ENCODE data around the gene POMP.

The POMP gene, protein sequence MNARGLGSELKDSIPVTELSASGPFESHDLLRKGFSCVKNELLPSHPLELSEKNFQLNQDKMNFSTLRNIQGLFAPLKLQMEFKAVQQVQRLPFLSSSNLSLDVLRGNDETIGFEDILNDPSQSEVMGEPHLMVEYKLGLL

DNA sequence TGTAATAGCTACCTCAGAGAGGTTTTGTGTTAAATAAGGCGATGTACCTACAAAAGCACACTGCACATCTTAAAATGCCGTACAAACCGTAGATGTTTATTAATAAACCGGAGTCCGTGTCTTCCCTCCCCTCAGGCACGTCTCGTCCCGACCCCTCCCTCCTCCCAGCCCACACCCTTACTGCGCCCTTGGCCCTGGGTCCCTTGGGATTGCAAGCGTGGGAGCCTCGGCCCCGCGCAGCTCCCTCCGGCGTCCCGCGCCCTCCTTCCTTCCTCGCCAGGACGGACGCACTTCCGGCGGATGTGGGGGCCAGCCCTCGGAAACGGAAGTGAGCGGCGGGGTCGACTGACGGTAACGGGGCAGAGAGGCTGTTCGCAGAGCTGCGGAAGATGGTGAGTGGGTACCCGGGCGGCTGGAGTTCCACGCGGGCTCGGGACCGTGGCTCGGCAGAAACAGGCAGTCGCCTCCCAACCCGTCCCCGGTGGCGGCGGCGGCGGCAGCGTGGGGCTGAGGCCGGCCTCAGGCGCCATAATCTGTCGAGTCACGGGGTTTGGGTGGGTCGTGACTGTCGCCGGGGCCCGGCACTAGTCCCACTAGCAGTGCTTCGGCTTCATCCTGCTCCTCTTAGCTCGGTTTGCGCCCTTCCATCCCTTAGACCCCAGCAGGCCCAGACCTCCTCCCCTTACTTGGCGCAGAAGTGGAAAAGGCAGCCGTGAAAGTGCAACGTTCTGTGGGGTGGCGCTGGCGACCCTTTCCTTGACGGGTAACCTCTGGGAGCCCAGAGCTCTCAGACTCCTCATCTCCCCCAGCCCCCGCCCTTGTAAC, at the start of gene POMP:
Gene POMP (plus strand): TSS at position 335 of the 825 bp plus-strand sequence. CDS start 55 bp downstream, at position 390.
- no peak for FAIRE-seq

DNA sequence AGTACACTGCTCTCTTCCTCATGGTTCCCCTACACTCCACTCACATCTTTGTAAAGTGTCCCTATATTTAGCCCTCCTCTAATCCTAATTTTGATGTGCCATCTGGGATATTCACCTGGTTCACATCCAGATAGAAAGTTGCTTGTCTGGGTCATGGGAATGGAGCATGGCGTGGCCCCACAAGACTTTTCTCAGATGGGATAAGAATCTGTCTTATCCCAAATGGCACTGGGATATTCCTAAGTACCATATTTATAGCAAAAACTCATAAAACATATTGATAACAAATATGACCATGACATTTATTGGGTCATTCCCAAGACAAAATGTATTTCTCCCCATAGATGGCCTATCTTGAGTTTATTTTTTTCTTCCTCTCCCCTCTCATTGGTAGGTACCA, 49.5 kb upstream of the POMP start:
- FAIRE-seq: no peak

DNA sequence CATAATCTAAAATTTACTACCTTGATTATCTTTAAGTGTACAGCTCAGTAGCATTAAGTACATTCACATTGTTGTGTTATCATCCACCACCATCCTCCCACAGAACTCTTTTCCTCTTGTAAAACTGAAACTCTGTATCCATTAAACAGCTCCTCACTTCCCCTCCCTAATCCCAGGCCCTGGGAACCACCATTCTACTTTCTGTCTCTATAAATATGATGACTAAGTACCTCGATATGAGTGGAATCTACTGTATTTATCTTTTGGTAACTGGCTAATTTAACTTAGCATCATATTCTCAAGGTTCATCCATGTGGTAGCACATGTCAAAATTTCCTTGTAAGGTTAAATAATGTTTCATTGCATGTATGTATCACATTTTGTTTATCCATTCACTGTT, 49.0 kb upstream of the POMP start:
- FAIRE-seq: no peak

DNA sequence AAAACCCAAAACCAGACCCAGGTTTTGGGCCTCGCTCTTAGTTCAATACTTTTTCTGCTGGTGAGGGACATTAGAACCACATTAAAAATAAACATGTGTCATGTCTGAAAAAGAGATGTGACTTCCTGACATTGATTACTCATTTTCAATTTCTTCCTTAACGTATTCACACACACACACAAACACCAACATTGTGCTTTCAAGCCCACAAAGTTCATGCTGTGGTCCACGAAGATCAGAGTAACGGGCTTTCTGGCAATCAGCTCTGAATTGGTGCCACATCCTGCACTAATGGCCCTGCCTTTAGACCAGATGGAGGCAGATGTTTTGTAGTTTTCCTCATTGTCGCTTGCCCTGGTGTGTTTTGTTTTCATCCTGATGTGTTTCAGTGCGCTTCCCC, 47.9 kb upstream of the POMP start:
- FAIRE-seq: no peak

DNA sequence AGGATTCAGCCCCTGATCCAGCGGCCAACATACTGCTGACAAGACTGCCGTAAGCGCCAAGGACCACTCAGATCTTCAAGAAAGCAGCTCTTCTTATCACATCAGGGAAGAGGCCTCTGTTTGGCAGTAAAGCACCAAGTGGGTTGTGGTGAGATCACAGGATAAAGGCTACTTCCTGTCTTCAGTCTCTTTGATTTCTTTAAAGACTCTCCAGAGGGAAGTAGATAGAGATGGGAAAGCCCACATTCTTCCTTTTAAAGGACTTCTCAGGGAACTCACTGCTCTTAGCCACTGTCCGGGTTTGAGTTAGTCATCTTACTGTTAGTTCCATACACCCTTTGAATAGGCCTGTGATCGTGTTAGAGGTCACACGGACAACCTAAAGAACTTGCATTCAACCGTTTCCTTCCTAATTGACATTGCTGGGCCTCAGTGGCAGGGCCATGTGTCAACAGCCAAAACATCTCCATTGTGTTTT, 47.2 kb upstream of the POMP start:
- no peak for FAIRE-seq

DNA sequence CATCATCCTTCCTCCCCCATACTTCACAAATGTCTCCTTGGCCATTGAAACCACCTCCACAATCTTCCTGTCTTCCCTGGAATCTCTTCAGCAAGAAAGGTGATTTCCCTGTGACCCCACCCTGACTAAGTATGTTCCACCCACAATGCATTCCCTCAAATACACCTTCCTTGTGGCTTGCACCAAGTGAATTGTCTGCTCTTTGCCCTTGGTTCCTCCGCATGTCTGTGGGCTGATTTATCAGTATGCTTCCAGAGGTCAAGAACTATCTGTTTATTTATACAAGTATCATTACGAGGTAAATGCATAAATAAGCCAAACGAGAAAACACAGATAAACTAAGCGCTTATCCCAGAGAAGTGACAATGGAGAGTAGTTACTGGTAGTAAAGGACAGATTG, 45.4 kb upstream of the POMP start:
- no peak for FAIRE-seq

DNA sequence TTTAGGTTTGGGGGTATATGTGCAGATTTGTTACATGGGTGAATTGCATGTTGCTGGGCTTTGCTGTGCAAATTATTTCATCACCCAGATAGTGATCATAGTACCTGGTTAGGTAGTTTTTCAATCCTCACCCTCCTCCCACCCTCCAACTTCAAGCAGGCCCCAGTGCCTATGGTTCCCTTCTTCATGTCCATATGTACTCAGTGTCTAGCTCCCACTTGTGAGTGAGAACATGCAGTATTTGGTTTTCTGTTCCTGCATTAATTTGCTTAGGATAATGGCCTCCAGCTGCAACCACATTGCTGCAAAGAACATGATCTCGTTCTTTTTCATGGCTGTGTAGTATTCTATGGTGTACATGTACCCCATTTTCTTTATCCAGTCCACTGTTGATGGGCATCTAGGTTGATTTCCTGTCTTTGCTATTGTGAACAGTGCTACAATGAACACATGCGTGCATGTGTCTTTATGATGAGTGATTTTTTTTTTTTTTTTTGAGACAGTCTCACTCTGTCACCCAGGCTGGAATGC, 42.9 kb upstream of the POMP start:
- FAIRE-seq: no peak

DNA sequence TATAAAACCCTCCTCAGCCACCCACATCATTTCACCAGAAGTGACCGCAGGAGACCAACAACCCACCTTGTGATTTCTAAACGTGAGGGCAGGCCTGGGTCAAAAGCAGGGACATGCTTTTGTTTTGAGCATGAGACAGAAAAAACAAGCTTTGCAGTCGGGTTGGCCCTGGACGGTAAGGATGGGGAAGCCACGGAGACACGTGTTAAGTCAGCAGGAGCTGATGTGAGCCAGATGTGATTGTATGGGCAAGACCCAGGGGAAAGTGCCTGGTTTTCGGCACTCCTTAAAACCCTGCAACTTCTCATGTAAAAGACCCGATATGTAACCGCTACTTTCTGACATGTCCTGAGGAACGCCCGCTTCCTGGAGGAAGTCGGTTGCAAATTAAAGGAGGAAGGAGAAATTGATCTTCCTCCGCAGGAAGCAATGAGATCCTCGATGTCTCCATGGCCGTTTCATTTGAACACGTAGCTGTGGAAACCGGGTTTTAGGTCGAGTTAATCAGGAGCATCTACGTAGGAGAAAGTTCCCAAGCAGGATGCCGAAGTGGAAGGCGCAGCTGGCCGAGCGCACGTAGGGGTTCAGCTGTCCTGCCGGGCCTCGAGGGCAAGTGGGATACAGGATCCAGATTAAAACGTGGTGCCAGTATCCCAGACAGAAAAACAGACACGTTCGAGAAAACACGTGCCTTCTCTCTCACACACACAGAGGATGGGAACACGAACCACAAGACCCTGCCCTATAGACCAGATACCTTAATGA, 40.5 kb upstream of the POMP start:
- FAIRE-seq: no peak

DNA sequence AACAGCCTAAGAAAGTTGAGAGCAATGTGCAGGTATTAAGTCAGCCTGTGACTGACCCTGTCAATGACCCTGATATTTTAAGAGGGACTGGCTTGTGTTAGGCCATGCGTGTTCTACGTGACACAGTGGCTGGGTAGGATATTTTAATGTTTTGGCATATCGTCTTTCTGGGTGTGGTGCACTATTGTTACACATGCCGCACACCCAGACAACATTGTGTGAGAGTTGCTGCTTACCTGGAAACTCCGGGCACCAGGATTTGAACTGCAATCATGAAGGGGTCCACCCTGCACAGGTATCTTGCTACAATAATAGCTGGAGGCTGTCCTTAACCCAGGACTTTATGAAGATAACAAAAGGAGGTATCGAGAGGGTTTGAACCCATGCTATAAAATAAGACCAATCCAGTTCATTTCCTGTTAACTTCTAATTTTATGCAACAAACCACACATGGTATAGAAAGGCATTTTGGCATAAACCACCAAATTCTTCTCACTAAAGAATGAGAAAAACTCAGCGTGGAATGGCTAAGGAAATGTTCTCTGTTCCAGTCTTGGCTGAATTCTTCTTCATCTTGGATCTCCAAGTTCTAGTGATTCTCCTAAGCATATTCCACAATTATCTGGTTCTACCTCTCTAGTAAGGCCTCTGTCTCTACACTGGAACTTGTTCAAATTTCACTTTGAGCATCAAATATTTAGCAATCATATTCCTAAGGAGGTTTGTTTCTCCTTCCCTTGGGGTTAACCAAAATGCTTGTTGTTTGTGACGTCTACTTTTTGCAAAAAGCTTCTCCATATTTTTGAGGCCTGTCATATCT, 38.7 kb upstream of the POMP start:
- FAIRE-seq: no peak

DNA sequence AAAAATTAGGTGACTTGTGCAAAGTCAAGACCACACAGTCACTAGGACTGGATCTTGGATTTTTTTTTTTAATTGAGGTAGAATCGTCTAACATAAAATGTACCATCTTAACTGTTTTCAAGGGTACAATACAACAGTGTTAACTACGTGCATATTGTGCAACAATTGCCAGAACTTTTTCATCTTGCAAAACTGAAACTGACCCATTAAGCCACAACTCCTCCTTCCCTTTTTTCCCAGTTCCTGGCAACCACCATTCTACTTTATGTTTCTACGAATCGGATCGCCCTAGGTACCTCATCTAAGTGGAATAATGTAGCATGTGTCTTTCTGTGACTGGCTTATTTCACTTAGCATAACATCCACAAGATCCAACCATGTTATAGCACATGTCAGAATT, 37.5 kb upstream of the POMP start:
- no peak for FAIRE-seq

DNA sequence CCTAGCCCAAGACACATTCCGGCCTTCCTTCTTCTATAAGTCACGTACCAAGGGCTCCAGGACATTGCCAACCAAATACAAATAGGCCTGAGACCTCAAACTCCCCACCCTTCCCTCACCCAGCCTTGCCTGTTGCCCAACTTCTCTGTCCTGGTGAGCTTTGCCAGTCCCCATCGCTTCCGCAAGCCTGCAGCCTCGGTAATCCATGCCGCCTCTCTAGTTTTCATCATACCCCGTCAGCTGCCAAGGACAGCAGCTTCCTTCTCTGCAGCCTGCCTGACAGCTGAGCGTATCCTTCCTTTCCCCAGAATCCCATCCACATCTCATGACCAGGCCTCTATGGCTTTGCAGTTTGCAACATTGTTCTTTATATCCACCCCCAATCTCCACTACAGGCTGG, 36.6 kb upstream of the POMP start:
- no peak for FAIRE-seq

DNA sequence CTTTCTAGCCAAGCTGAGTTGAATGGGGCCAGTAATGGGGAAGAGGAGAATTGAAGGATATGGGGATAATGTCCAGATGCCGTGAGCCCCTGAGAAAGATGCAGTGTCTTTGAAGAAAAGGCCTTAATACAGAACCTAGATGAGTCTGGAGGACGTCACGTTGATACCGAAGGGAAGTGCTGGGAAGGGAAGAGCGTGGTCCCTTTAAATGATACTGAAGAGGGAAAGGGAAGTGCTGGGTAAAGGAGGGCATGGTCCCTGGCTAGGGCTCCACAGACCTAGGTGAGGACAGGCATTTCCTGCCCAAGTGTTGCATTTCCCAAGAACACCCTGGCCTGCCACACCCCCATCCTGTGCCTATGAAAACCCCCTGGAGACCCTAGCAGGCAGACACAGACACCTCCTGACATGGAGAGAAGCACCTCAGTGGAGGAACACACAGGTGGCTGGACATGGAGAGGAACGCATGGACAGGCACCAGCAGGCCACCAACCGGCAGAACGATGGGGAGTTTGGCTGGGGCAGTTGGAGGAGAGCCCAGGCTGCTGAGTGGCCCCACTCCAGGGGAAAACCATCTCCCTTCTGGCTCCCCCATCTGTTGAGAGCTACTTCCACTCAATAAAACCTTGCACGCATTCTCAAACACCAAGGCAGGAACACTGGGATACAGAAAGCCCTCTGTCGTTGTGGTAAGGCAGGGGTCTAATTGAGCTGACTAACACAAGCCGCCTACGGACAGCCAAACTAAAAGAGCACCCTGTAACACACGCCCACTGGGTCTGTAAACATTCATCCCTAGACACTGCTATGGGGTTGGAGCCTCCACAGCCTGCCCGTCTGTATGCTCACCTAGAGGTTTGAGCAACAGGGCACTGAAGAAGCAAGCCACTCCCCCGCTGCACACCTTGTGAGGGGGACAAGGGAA, 34.9 kb upstream of the POMP start:
- FAIRE-seq: no peak

DNA sequence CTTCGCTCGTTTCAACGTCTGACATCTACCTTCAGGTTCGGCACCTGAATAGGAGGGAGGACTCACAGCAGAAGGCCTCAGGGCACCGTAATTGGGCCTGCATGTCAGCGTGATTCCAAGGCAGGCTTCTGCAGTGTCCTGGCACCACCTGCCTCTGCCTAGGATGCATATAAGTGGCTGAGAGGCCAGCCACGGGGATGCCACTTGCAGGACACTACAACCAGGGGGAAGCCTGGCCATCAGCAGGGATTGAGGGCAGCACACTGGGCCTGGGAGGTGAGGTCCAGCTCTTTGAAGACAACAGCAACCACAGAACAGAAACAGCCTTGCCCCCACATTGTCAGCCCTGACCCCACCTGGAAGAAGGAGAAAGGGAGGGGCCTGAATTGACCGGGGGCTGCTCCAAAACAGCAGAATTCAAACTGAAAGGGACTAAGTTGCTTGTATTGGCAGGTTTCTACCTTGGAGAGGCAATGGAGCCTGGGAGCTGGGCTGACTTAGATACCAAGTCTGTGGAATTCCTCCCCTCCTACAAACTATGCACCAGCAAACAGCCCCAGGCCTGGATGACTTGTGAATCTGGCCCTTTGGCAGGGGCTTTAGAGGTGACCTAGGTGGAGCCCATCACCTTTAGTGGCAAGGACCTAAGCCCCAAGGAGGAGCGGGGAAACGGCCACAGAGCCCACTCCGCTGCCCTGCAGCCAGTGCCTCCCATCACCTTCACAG, 34.1 kb upstream of the POMP start:
- FAIRE-seq: no peak

DNA sequence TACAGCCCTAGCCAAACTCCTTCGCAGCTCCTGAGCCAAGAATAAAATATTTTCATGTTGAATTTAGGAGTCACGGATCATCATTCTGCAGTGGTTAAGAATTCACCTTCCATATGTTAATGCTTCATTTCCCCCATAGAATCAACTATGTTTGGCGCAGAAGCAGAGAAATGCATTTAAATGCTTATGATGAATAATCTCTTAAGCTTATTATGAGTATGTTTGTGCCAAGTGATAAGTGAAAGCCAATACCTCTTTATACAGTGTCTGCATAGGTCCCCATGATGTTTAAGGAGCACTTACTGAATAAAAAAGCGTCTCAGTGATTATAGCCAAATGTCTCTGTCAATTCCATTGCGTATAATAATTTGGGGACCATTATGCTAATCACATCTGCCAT, 32.7 kb upstream of the POMP start:
- FAIRE-seq: no peak

DNA sequence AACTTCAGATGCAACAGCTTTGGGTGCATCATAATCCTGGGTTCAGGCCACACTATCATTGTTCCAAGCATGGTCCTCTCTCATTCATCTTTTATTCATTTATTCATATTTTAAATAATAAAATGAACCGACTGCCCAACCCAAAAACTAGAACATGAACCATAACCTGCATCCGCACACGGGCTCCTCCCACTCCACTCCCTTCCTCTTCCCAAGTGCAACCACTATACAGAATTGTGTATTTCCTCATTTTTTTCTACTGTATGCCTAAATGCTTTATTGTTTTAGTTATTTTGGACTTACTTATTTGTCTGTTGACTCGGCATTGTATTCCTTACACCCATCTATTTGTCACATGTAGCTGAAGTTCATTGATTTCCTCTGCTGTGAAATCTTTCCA, 30.7 kb upstream of the POMP start:
- FAIRE-seq: no peak

DNA sequence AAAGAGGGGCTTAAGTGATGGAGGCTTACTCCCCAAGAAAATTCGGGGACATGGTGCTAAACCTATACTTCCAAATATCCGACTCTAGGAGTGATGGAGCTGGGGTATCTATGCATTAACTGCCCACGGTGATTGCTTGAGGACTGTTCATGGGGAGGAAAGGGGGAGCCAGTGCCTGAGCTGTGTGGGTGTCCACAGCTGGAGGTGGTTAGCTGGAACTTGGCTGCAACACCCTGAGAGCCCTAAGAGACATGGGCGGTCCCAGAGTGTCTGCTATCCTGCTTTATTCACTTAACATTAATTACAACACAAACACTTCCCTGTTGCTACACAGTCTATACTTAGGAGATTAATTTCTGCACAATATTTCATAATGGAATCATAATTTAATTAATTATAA, 28.1 kb upstream of the POMP start:
- no peak for FAIRE-seq

DNA sequence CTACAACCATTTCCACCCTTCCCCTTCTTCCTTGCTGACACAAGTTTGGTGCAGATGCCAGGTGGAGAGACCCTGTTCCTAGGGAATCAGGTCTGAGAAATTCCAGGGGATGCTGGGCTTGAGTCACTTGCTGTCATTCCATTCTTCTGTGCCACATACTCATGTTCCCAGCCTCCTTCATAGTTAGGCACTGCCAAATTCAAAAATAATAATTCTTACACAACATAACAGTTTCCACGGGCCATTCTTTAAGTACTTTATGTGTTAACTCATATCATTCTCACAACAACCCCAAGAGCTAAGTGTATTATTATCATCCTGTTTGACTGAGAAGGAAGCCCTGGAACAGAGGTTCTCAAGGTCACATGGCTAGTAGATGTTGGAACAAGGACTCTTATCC, 27.1 kb upstream of the POMP start:
- FAIRE-seq: no peak

DNA sequence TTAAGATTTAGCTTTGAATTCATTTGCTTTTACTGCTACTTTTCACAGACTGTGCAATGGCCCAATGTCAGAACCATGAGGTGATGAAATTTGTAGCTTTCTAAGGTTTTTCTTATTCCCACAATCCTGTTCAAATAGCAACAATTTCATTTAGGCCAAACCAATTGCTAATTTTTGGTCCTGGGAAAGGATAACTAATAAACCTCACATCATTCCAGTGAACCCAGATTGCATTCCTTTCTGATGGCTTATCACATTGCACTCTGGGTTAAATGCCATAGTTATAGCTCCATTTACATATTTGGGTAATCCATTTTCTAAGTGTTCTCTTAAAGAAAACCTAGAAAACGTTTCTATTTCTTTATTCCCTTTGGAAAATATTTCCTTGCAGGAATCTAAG, 22.9 kb upstream of the POMP start:
- no peak for FAIRE-seq

DNA sequence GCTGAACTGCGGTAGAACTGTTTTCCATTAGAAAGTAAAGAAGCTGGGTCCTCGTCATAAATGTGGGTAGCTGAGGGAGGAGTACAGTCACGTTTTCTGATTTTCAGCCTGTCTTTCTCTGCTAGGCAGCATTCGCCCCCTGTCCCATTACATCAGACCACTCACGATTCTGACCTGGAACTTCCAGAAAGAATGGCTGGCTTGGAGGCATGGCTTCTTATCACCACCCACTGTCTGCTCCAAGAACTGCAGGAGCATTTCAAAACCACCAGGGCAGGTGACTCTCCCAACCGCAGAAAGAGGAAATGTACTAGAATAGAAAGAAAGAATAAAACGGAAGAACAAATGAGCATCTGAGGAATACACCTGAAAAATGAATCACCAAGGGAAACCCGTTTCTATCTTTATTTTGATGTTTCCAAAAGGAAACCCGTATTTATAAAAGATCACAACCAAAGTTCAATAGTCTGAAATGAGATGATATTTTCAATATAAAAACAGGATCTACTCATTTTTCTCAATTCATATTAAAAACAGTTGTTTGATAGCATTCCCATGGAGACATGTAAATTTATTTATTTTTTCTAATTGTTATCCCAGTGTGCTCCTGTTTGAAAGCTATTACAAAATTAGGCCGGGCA, 22.1 kb upstream of the POMP start:
- FAIRE-seq: no peak

DNA sequence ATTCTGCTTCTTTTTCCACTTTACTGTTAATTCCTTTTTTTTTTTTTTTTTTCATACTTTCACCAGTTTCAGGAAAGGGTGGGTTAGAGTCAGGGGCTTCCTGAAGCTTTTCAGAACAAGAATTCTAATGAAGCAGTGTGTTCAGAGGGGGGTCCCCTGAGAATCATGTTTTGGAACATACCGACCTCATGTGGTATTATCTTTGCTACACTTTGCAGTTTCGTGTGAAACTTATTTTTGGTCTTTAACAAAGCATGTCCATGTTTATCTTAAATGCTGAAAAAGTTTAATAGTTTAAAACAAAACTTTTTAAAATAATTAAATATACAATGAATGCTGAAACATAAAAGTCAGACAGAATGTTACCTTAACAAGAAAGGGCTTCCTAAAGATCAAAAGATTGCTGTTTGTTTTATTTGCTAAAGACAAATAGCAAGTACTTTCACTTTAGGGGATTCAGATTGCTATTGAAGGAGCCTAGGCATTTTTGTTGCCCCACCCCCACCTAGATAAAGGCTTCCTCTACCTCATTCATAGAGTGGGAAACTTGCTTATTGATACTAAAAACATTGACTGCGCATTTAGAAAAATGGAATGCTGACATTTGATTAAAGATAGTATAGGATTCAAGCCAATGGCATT, 21.1 kb upstream of the POMP start:
- FAIRE-seq: no peak
